GM18861 (cell line): ENCODE data around the gene SMIM14.
"Not testable (repeated sequence)": the region's sequence is repeated elsewhere in the genome, so short reads cannot be mapped to it uniquely, and the experiment has no call there.

Source experiments
- ATAC-seq: cut with Tn5 transposase; IDR thresholded peaks from one replicate; pipeline ENCODE4 v1.9.1; 2021; ENCODE audit not compliant: unreplicated experiment

The SMIM14 gene

DNA sequence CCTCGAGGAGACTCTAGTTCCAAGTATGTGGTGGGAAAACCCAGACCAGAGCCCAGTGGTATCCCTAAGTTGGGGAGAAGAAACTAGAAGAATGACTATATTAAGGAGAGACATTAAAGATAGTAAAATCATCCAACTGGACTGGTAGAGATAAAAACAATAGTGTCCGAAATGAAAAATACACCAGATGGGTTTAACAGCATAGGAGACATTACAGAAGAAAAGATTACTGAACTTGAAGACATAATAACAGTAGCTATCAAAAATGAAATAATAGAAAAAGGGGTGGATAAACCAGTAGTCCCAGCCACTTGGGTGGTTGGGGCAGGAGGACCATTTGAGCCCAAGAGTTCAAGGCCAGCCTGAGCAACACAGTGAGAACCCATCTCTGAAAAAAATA, 31.9 kb downstream of the SMIM14 start:
- ATAC-seq: no peak

DNA sequence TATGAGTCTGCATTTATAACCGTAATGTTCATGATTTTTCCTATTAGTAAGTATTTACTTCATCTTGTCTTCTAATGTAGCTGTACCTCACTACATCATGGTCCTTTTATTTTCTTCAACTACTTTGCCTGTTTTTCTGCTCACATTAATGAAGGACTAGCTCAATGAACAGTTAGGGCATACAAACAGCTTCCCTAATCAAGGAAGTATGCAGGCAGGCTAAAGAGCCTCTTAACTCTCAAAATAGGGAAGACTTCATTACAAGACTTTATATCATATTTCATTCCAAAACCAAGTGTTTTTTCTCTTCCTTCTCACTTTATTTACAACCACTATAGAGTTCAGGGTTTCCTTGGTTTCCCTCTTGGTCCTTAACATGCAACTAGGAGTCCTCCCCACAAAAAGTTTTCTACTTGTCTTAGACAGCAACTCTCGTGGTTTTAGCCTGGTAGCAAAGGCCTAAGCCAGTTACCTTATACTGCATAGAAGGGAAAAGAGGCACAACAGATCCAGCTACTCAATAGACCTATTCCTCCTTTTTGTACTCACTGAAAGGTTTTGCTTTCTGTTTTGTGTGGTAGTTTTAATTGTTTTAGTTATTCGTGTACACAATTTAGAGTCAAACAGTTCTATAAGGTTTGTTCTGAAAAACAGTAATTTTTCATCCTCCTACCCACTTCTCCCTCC, 40.8 kb downstream of the SMIM14 start:
- ATAC-seq: no peak

DNA sequence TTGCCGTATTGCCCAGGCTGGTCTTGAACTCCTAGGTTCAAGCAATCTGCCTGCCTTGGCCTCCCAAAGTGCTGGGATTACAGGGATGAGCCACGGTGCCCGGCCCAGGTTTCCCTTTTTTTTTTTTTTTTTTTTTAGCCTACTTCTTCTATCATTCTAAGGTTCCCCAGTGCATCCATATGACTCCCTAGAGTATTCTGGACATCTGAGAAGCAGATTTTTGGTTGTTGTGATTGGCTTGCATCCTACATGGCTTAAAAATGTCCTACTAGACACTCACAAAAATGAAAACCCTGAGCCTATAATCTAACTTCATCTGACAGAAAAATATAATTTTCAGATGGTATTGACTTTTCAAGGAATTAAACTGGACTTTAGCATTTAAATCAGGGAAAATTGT, 41.7 kb downstream of the SMIM14 start:
- ATAC-seq: no peak

DNA sequence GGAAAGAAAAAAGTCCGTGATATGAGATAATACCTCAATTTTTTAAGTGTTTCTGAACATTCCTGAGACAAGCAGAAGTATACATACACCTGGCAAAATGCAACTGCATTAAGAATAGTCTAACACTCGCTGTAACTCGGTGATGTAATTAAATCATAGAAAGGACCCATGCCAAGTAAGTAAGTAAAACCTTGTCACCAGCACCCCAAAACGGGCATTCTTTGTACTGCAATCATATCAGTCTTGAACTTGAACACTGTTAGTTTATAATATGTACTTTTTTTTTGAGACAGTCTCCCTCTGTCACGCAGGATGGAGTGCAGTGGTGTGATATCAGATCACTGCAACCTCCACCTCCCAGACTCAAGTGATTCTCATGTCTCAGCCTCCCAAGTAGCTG, 47.4 kb downstream of the SMIM14 start:
- ATAC-seq: no peak

DNA sequence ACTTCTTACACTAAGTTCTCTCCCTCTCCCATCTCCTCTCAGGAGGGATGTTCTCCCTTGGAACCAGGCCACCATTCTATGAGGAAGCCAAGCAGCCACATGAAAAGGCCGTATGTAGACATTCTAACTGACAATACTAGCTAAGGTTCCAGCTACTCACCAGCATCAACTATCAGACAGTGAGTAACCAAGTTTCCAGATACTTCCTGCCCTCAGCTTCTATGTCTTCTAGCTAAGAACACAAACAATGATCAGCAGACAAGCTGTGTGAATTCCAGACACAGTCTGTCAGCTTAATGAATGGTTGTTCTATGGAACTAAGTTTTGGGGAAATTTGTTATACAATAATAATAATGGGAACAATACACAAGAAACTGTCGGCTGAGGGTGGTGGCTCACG, 50.8 kb downstream of the SMIM14 start:
- no peak for ATAC-seq

DNA sequence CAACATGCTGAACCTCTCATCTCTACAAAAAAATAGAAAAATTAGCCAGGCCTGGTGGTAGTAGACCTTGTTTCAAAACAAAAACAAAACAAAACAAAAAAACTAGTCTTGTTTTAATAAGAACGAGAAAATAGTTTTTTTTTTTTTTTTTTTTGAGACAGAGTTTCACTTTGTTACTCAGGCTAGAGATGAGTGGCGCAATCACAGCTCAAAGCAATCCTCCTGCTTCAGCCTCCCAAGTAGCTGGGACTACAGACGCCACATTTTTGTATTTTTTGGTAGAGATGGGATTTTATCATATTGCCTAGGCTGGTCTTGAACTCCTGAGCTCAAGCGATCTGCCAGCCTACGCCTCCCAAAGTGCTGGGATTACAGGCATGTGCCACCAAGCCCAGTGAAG, 63.7 kb downstream of the SMIM14 start:
- ATAC-seq: no peak

DNA sequence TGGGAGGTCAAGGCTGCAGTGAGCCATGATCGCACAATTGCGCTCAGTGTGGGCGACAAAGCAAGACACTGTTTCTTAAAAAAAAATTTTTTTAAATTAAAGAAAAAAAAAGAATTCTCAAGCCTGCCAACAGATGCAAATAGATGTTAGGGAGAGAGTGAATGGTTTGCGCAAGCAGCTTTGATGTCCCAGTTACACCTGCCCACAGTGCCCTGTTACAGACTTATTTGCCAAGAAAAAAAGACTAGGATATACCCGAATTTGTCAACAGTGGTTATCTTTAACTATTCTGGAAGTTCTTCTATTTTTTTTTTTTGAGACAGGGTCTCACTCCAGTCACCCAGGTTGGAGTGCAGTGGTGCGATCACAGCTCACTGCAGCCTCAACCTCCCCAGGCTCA, 67.2 kb downstream of the SMIM14 start:
- ATAC-seq: no peak

DNA sequence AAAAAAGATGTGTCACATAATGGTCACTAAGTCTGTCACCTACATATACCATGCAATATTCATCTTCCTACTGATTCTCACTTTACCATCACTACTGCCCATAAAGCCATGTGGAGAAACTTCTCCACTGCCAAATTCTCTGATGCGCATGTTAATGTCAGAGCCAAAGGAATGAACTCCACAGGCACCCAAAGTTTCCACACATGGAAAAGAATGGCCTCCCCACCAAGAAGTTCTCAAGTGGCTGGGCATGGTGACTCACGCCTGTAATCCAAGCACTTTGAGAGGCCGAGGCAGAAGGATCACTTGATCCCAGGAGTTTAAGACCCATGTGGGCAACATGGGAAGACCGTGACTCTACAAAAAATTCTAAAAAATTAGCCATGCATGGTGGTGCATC, 67.6 kb downstream of the SMIM14 start:
- ATAC-seq: no peak

DNA sequence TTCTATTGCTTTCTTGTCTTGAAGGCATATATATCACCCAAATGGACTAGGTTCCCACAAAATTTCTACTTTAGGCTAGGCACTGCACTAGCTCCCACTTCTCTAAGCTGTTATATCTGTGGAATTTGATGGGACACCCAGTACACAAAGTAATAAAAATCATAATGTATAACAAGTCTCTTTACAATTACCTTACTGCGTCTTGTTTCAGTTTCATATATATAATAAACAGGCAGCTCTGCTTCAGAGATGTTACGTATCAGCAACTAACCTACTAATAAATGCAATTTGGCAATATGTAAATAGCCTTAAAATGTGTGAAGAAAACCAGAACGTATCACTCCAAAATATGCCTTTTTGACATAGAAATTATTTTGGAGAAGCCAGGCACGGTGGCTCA, 69.5 kb downstream of the SMIM14 start:
- ATAC-seq: no peak

DNA sequence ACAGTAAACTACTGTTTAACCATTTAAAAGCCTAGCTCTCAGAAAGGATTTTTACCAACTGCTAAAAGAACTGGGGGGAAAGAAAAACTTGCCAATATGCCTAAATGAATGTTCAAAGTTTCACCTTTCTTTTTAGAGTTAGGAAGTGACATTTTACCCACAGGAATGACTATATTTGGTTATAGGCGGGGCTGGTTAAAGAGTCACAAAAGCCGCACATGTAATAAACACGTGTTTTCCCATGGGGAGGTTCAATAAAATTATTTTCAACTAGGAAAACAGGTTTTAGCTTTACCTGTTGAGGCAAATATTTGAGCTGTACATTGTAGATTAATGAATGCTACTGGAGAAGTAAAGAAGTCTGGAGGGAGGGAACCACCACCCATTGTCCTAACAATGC, 69.9 kb downstream of the SMIM14 start:
- no peak for ATAC-seq

DNA sequence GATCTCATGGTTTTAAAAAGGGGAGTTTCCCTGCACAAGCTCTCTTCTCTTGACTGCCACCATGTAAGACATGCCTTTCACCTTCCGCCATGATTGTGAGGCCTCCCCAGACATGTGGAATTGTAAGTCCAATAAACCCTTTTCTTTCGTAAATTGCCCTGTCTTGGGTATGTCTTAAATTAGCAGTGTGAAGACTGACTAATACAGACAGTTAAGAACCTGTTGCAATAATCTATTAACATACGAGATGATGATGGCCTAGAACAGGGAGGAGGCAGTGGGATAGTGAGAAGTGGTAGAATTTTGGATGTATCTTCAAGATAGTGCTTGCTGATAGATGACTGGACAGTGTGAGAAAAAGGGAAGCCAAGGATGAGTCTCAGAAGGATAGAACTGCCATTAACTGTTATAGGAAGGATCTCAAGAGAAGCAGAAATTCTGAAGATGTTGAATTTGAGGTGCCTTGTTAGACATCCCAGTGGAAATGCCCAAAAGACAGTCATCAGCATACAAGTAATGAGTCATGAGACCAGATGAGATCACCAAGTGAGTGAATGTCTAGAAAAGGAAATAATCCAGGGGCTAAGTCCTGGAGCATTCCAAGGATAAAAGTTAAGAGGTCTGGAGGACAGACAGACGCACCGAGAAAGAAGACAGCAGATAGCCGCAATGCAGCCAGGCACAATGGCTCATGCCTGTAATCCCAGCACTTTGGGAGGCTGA, 72.6 kb downstream of the SMIM14 start:
- ATAC-seq: no peak

DNA sequence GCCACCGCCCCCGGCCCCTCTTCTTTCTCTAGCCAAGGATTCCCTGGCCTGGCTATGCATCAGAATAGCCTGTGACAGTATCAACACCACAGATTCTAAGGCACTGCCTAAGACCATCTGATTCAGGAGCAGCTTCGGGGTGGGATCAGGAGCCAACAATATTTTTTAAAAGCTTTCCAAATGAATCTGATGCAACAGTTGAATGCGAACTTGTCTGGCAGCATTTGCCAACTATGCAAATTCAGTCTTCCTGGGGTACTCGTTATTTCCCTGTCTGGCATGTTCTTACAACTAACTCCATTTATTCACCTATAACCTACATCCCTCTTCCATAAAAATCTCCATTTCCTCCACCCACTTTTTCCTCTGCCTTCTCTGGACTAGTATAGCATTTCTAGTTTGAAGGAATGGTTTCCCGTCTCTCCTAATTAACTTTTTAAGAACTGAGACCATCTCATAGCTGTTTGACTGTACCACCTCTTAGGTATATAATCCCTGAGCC, 75.3 kb downstream of the SMIM14 start:
- ATAC-seq: no peak

DNA sequence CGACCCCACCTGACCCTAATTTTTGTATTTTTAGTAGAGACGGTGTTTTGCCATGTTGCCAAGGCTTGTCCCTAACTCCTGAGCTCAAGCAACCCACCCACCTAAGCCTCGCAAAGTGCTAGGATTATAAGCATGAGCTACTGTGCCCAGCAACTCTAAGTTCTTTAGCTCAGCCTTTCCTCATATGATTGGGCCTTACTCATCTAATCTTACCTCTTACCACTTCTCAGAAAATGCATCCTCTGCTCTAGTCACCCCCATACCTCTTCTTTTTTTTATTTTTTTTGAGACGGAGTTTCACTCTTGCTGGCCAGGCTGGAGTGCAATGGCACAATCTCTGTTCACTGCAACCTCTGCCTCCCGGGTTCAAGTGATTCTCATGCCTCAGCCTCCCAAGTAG, 75.9 kb downstream of the SMIM14 start:
- ATAC-seq: no peak

DNA sequence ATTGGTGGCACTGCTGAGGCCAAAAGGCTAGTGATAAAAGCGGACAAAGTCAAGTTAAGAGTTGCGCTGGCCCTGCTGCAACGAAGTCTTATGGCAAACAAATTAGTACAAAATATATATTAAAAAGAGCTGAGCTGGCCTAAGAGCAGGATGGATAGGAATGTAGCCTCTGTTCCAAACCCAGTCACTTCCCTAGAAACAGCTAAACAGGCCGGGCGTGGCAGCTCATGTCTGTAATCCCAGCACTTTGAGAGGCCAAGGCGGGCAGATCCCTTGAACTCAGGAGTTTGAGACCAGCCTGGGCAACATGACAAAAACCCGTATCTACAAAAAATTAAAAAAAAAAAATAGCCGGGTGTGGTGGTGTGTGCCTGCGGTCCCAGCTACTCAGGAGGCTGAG, 79.0 kb downstream of the SMIM14 start:
- ATAC-seq: no peak

DNA sequence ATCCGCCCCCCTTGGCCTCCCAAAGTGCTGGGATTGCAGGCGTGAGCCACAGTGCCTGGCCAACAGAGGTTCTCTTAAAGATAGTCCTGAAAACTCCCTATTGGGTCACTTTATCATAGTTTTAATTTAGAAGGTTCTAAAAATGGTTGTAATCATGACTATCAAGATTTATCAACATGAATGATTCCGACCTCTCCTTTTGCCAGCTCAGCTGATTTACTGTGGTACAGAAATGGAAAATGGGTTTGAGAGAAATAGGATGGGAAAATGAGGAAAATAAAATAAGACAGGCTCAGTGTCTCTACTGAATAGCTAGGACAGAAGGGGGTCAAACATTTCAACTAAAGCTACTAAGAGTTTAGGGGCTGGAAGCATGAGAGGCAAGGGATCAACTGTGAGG, 83.2 kb downstream of the SMIM14 start:
- no peak for ATAC-seq

DNA sequence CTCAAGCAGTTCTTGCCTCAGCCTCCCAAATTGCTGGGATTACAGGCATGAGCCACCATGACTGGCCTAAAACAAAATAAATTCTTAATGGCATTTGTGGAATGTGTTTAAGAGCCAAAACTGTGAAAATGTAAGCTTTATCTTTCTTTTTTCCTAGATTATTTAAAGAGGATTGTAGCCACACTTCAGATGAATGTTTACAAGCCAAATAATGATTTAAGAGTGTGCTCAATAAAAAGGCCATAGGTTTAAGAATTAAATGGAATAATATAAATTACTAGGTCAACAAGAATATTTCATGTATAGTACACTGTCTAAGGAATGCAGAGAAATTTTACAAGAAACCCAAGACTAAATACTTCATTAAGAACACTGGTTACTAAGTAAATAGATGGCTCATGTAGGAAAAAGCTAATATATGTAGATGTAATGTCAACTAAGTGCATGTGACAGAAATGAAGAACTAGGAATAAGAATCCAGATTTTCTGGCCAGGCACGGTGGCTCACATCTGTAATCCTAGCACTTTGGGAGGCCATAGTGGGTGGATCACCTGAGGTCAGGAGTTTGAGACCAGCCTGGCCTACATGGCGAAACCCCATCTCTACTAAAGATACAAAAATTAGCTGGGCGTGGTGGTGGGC, 90.1 kb downstream of the SMIM14 start:
- no peak for ATAC-seq

DNA sequence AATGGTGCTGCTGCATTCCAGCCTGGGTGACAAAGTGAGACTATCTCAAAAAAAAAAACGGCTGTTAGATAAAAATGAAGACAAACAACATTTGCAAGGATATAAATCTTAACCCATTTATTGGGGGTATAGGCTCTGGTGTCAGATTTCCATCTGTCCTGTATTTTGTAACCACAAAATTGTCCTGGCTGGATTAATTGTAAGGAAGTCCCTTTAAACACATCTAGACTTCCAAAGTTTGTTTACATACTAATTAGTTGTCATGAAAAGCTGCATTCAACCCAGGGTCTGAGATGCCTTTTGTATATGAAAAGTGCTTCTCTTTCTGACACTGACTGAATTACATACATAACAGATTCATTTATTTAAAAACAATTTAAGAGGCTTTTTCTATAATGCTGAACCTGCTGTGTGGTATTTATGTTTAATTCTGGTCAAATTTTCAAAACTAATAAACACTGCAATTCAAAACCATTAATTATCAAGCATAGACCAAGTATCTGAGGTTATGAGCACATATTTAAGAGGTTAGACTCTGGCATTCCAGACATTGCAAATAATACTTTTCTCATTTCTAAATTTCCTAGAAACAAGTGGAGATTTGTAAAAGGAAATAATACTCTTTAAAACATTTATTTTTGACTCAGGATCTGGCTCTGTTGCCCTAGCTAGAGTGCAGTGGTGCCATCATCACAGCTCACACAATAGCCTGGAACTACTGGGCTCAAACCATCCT, 93.9 kb downstream of the SMIM14 start:
- no peak for ATAC-seq

DNA sequence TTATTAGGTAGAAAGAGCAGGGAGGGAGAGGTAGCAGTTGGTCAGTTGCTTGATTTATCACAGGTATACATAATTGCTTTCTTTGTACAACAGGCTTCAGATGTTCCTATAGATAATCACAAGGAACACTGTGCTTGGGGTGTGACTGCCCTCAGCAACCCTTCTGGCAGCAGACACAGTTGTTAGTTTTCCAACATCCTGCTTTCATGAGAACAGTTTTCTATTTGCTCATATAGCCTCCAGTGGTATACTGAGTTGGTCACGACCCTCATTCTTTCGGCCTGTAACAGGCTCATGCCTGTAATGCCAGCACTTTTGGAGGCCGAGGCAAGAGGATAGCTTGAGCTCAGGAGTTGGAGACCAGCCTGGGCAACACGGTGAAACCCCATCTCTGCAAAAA, 94.6 kb downstream of the SMIM14 start:
- not testable (repeated sequence) for ATAC-seq

DNA sequence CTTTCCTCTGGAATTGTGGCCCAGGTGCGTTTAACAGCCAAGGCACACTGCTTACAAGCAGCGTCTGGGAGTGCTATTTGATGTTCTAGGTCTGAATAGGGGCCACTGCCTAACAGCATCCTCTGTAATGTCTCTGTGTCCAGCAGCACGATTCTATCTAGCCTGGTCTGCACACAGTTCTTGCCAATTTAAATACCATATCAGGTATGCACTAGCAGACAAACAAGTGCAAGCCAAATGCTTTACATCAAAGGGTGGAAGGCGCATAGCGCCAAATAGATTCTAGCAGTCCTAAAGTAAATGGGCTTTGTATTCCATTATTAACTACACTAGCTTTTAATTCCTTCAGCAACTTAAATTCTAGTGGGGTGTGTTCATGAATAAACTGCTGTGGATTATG, 95.6 kb downstream of the SMIM14 start:
- no peak for ATAC-seq

DNA sequence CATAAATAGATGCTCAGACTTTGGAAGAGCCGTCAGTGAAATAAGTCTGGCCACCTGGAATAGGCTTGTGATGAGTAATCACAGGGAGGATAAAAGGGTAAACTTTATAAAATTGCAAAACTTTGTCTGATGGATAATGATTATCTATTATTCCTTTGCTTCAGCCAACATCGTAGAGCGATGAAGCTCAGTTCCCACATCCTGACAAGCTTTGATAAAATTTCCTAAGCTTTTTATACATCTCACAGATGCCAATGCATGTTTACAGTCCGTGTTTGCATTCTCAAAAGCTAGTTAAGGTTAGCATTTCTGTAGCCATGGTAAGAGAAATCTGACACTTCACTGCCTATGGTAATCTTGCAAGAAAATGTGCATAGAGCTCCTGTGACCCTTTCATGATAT, 96.1 kb downstream of the SMIM14 start:
- no peak for ATAC-seq

DNA sequence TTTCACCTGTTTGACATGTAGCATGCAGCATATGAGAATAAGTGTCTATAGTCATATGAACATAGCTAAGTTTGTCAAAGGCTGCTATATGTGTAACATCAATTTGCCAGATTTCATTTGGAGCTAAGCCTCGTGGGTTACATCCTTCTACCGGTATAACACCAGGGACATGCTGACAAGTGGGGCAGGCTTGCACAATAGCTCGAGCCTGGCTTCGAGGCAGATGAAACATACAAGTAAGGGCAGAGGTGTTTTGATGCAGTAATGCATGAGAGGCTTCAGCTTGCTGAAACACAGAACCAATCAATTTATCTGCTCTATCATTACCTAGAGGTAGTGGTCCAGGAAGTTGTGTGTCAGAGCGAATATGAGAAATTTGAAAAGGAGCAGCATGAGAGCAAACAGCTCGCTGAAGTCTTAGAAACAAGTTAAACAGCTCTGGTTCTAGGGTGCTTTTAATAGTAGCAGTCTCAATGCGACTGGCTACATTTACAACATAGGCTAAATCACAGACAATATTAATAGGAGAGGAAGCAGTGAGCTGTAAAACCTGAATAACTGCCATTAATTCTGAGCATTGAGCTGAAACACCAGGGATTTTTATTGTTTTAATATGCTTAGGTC, 96.6 kb downstream of the SMIM14 start:
- no peak for ATAC-seq
